Endothelial cell of umbilical vein (primary cell): Measurements from ENCODE around the gene SS18. TPM values are rescaled to one million over a fixed set of nuclear protein-coding genes. Genes with fewer than 3 reads are reported as not detected.

Source experiments
- Bru-seq: library from RNA; stranded (reverse); fragments of 400-500 nt; gene quantifications from one replicate; lab custom pipeline; 2021; lab: Mats Ljungman, UMichigan
- BruChase-seq, 2 experiments: library from RNA; stranded (reverse); fragments of 400-500 nt; gene quantifications; one replicate each; lab custom pipeline; 2021; lab: Mats Ljungman, UMichigan
- BruUV-seq: library from RNA; stranded (reverse); fragments of 400-500 nt; replicated peaks from 2 replicates; lab custom pipeline; 2021; lab: Mats Ljungman, UMichigan
- CTCF ChIA-PET: fragments of 300-600, 350-600 bp; sonication (Branson Sonifier 250); formaldehyde crosslinking; loops from one replicate; lab custom pipeline; 2021; ENCODE audit warnings: antibody characterized with exemption, inconsistent platforms; lab: Charles Lee
- POLR2A ChIA-PET: fragments of 300-600, 350-600 bp; sonication (Branson Sonifier 250); formaldehyde crosslinking; loops from one replicate; lab custom pipeline; 2021; ENCODE audit warnings: antibody characterized with exemption, inconsistent platforms; lab: Charles Lee
- DNase-seq: peaks from one replicate; pipeline ENCODE4 v3.0.0-alpha.2; 2011; ENCODE audit warnings: low read depth, low spot score
- FAIRE-seq: peaks from 2 replicates; lab custom pipeline; 2011; peaks lifted over from hg19 to GRCh38; lab: Jason Lieb, UNC
- H2AFZ ChIP-seq: 2 replicates; pipeline ENCODE4 v1.6.0; 2012; ENCODE audit warnings: low read depth, low read length, control low read depth, inconsistent platforms
- H3K27ac ChIP-seq: 2 replicates; pipeline ENCODE4 v1.5.1; 2011; ENCODE audit warnings: low read depth, mild to moderate bottlenecking, control low read depth, low read length, moderate library complexity; ENCODE audit not compliant: insufficient read depth
- H3K27me3 ChIP-seq, 2 experiments: 2 replicates each; pipeline versions ENCODE4 v1.6.0 to v1.6.1; 2011; ENCODE audit warnings: low read length in 2 of 2, mixed read lengths in 1 of 2; ENCODE audit not compliant: control insufficient read depth in 2 of 2, insufficient read depth in 2 of 2
- H3K36me3 ChIP-seq, 2 experiments: 2 replicates in 1 of 2; 3 replicates in 1 of 2; pipeline ENCODE4 v1.5.1; 2011; ENCODE audit warnings: low read length in 2 of 2, mild to moderate bottlenecking in 1 of 2, moderate library complexity in 1 of 2; ENCODE audit not compliant: control insufficient read depth in 2 of 2, insufficient read depth in 2 of 2; ENCODE audit errors: extremely low read depth in 1 of 2
- H3K4me1 ChIP-seq: 3 replicates; pipeline ENCODE4 v1.5.1; 2011; ENCODE audit warnings: mild to moderate bottlenecking, low read length; ENCODE audit not compliant: control insufficient read depth, insufficient read depth; ENCODE audit errors: extremely low read depth
- H3K4me2 ChIP-seq: 2 replicates; pipeline ENCODE4 v1.6.1; 2011; ENCODE audit warnings: low read length, control low read depth, mixed read lengths; ENCODE audit not compliant: insufficient read depth
- H3K4me3 ChIP-seq, 3 experiments: fragments of 200-600 bp in 1 of 3; sonication (generic), shearing (Covaris generic) in 1 of 3; replicated peaks in 1 of 3; 2 replicates each; pipeline ENCODE4 v1.5.1; 2011 to 2016; ENCODE audit warnings: control low read depth in 3 of 3, low read length in 3 of 3, mild to moderate bottlenecking in 2 of 3, inconsistent platforms in 1 of 3, low read depth in 1 of 3, moderate library complexity in 1 of 3; ENCODE audit not compliant: insufficient read depth in 1 of 3
- H3K79me2 ChIP-seq: 2 replicates; pipeline ENCODE4 v1.6.0; 2012; ENCODE audit warnings: low read length, inconsistent platforms; ENCODE audit not compliant: control insufficient read depth, insufficient read depth
- H3K9ac ChIP-seq: replicated peaks from 2 replicates; pipeline ENCODE3; 2011; ENCODE audit warnings: low read length, control low read depth; ENCODE audit not compliant: insufficient read depth; ENCODE audit errors: extremely low read depth
- H3K9me1 ChIP-seq: replicated peaks from 3 replicates; pipeline ENCODE4 v1.6.0; 2011; ENCODE audit warnings: mild to moderate bottlenecking, low read length; ENCODE audit not compliant: control insufficient read depth, insufficient read depth; ENCODE audit errors: extremely low read depth
- H3K9me3 ChIP-seq: replicated peaks from 2 replicates; pipeline ENCODE4 v1.5.1; 2012; ENCODE audit warnings: low read length, inconsistent platforms; ENCODE audit not compliant: control insufficient read depth, insufficient read depth
- H4K20me1 ChIP-seq: replicated peaks from 2 replicates; pipeline ENCODE3; 2011; ENCODE audit warnings: mild to moderate bottlenecking, low read length; ENCODE audit not compliant: control insufficient read depth, insufficient read depth; ENCODE audit errors: extremely low read depth
- FOS ChIP-seq: IDR thresholded peaks from 2 replicates; pipeline ENCODE4 v1.6.1; 2011; ENCODE audit warnings: mild to moderate bottlenecking, low read length, moderate library complexity, borderline replicate concordance; ENCODE audit not compliant: insufficient read depth
- POLR2A ChIP-seq: IDR thresholded peaks from 2 replicates; pipeline ENCODE4 v1.6.1; 2012; ENCODE audit warnings: low read depth, mild to moderate bottlenecking, control low read depth, low read length
- POLR2AphosphoS5 ChIP-seq: IDR thresholded peaks from 2 replicates; pipeline ENCODE4 v1.6.1; 2012; ENCODE audit warnings: low read depth, mild to moderate bottlenecking, control low read depth, low read length, moderate library complexity; ENCODE audit not compliant: insufficient read depth
- dilution Hi-C: fragments of 300-500 bp; cut with MboI; formaldehyde crosslinking; loops from one replicate; pipeline ENCODE4 v1.15.0; 2019; ENCODE audit warnings: low sequenced_read_pairs; ENCODE audit not compliant: extremely low pct_ligation_motif_present
- intact Hi-C: fragments of 100-400 bp; cut with micrococcal nuclease; formaldehyde crosslinking; loops from one replicate; pipeline ENCODE4 v1.10.0; 2022
- long read RNA-seq: library from polyadenylated mRNA; stranded (forward); transcript quantifications from one replicate; pipeline ENCODE4 v2.0.0, GENCODE V29; 2021
- polyA minus RNA-seq, 3 experiments: library from RNA; depleted of rRNA, polyadenylated mRNA; stranded (reverse); fragments of >200 nt; gene quantifications; 1 replicate in 1 of 3; 2 replicates in 2 of 3; pipeline ENCODE4 v1.2.3, GENCODE V29; 2011
- polyA plus RNA-seq, 4 experiments: library from polyadenylated mRNA; depleted of rRNA in 3 of 4; stranded (reverse) in 3 of 4; unstranded in 1 of 4; fragments of >200 nt; gene quantifications; 2 replicates each; pipeline versions ENCODE4 v1.2.1 to v1.2.3, GENCODE V29; 2011 to 2012; ENCODE audit warnings: missing spikeins in 1 of 4
- total RNA-seq: library from RNA; stranded (reverse); gene quantifications from 2 replicates; pipeline ENCODE4 v1.2.3, GENCODE V29; 2021
- TF ChIP-seq, protein P1 (sequence below), 2 donors: IDR thresholded peaks; 1 replicate in 1 of 2; 2 replicates in 1 of 2; pipeline ENCODE4 v1.5.1; 2011; ENCODE audit warnings: low read length in 2 of 2, mild to moderate bottlenecking in 2 of 2, moderate library complexity in 2 of 2, control low read depth in 1 of 2, inconsistent platforms in 1 of 2, low read depth in 1 of 2; ENCODE audit not compliant: insufficient read depth in 1 of 2; ENCODE audit errors: extremely low read depth in 1 of 2

SS18 gene, protein sequence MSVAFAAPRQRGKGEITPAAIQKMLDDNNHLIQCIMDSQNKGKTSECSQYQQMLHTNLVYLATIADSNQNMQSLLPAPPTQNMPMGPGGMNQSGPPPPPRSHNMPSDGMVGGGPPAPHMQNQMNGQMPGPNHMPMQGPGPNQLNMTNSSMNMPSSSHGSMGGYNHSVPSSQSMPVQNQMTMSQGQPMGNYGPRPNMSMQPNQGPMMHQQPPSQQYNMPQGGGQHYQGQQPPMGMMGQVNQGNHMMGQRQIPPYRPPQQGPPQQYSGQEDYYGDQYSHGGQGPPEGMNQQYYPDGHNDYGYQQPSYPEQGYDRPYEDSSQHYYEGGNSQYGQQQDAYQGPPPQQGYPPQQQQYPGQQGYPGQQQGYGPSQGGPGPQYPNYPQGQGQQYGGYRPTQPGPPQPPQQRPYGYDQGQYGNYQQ
- 68.4 TPM in 2 replicates for total RNA-seq
- polyA plus RNA-seq = 124 and 204 TPM in 2 replicates
- polyA plus RNA-seq (2011; cell fraction: cytosol; rRNA removed) = 73.7 and 85.0 TPM in 2 replicates
- polyA plus RNA-seq (2011; cell fraction: nucleus; rRNA removed) = 337 and 478 TPM in 2 replicates
- 44.0 and 54.1 TPM in 2 replicates for polyA plus RNA-seq (2012)
- polyA minus RNA-seq = 245 and 263 TPM in 2 replicates
- polyA minus RNA-seq (2011; cell fraction: cytosol; rRNA and poly(A)+ RNA removed) = 140 TPM
- polyA minus RNA-seq (2011; cell fraction: nucleus; rRNA and poly(A)+ RNA removed) = 324 and 437 TPM in 2 replicates
- Bru-seq, nascent RNA = percentile 95 among the genes with signal in this experiment
- percentile 83 among the genes with signal in this experiment for BruChase-seq, experiment 1, labeled RNA remaining after a 6-hour chase
- percentile 93 among the genes with signal in this experiment for BruChase-seq, experiment 2, labeled RNA remaining after a 2-hour chase
- long read RNA-seq, transcript SS18-201 (10 exons, 1,836 nt) = major isoform, 80 of 123 reads
- long read RNA-seq, transcript SS18-203 (11 exons, 3,414 nt) = minor isoform, 11 of 123 reads
- long read RNA-seq, partial matches to known transcripts = 5 of 123 reads
- long read RNA-seq, other reads (novel, unspliced or antisense) = 24 of 123 reads

DNA sequence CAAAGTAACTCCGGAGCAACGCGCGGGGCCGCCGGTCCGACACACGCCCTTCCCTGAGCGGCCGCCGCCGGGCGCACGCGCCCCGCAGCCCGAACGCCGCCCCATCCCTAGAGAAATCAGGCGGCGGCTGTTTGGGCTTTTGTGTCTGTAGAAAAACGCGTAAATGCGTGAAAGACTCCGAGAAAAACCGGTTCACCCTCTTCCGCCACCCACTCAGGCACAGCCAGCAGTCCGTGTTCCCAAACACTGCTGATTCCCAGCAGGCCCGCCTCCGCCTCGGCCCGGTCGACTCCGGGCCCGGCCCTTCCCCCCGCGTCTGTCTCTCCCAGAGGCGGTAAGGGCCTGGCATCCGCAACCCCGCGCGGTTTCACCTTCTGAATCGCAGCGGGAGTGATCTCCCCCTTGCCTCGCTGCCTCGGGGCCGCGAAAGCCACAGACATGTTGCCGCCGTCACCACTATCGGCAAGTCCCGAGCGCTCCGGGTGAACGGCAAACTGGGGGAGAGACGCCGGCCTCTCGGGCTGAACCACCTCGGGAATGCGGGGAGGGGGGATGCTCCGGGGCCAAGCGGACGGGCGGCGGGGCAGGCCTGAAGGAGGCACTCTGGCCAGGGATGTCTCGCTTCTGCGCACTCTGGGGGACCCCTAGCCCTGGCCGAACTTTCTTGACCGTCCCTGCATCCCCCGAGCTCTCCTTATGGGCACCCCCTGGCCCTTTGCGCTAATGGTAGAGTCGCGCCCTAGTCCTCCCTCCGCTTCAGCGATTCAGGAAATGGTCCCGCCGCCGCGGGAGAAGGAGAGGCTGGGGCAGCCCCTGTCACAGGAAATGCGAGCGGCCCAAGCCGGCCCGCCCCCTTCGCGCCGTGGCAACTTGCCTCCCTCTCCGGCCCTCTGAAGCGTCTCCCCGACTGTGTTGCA is at the start of gene SS18:
Gene SS18, minus strand, starts transcription at position 484 of the 917 bp plus-strand sequence. Its CDS starts 44 bp downstream, at position 440.
- H3K4me2 ChIP-seq = peak within 1 kb of the TSS; percentile 80
- H4K20me1 ChIP-seq = peaks cover 7% of the 10 kb centered on the region
- no peaks in the 10 kb centered on the region for H3K9me3 ChIP-seq
- intact Hi-C loops (loop anchor here (2.0 to 5.0 kb wide), 3 partner anchors 68 to 557 kb away; partner anchors contain the start of gene TAF4B), dilution Hi-C loops (no loop called here)
- POLR2A ChIA-PET = no interaction called here
- H3K4me1 ChIP-seq = peaks cover 18% of the 10 kb centered on the region
- BruUV-seq = TSS peak; percentile 52
- H3K4me3 ChIP-seq = peak within 1 kb of the TSS; percentile 91 to 98 (median 91)
- peak within 1 kb of the TSS; percentile 99 for H3K9ac ChIP-seq
- H3K27me3 ChIP-seq = no peaks in the 10 kb centered on the region
- H3K36me3 ChIP-seq = peaks cover 0 to 5% of the 10 kb centered on the region in 2 experiments
- TF ChIP-seq, protein P1, sequence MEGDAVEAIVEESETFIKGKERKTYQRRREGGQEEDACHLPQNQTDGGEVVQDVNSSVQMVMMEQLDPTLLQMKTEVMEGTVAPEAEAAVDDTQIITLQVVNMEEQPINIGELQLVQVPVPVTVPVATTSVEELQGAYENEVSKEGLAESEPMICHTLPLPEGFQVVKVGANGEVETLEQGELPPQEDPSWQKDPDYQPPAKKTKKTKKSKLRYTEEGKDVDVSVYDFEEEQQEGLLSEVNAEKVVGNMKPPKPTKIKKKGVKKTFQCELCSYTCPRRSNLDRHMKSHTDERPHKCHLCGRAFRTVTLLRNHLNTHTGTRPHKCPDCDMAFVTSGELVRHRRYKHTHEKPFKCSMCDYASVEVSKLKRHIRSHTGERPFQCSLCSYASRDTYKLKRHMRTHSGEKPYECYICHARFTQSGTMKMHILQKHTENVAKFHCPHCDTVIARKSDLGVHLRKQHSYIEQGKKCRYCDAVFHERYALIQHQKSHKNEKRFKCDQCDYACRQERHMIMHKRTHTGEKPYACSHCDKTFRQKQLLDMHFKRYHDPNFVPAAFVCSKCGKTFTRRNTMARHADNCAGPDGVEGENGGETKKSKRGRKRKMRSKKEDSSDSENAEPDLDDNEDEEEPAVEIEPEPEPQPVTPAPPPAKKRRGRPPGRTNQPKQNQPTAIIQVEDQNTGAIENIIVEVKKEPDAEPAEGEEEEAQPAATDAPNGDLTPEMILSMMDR (IDR thresholded peaks at IDR 0.05; ENCODE audit: extremely low read depth in 1 of 2, insufficient read depth in 1 of 2, low read depth in 1 of 2, low read length in 2 of 2) = no peak
- TF ChIP-seq FOS = peak; percentile 16
- TF ChIP-seq POLR2AphosphoS5 = peak; percentile 77
- TF ChIP-seq POLR2A = peak; percentile 86
- DNase-seq (peak; percentile 92), FAIRE-seq (peak; percentile 86)
- H3K27ac ChIP-seq = peak within 1 kb of the TSS; percentile 99
- peak within 1 kb of the TSS; percentile 88 for H2AFZ ChIP-seq
- CTCF ChIA-PET = no interaction called here
- peaks cover 48% of the 10 kb centered on the region for H3K79me2 ChIP-seq
- H3K9me1 ChIP-seq = no peaks in the 10 kb centered on the region
